Thyroid gland (tissue), 4 donors: ENCODE data around the gene PCBP1.

Source experiments
- POLR2A ChIP-seq, 2 donors: fragments of 450-650 bp; IDR thresholded peaks; one replicate each; pipeline ENCODE4 v1.6.1; 2017; ENCODE audit warnings: antibody characterized with exemption in 2 of 2, mild to moderate bottlenecking in 2 of 2, moderate library complexity in 1 of 2
- TF ChIP-seq, protein P1 (sequence below), 6 experiments: fragments of 200-600 bp in 3 of 6; fragments of 450-650 bp in 3 of 6; sonication (generic) in 3 of 6; IDR thresholded peaks; one replicate each; pipeline ENCODE4 v1.5.1; 2016 to 2019; ENCODE audit warnings: antibody characterized with exemption in 6 of 6, mild to moderate bottlenecking in 2 of 6, inconsistent platforms in 1 of 6, moderate library complexity in 1 of 6

- no peak for TF ChIP-seq POLR2A (IDR thresholded peaks at IDR 0.05)
- TF ChIP-seq, protein P1, sequence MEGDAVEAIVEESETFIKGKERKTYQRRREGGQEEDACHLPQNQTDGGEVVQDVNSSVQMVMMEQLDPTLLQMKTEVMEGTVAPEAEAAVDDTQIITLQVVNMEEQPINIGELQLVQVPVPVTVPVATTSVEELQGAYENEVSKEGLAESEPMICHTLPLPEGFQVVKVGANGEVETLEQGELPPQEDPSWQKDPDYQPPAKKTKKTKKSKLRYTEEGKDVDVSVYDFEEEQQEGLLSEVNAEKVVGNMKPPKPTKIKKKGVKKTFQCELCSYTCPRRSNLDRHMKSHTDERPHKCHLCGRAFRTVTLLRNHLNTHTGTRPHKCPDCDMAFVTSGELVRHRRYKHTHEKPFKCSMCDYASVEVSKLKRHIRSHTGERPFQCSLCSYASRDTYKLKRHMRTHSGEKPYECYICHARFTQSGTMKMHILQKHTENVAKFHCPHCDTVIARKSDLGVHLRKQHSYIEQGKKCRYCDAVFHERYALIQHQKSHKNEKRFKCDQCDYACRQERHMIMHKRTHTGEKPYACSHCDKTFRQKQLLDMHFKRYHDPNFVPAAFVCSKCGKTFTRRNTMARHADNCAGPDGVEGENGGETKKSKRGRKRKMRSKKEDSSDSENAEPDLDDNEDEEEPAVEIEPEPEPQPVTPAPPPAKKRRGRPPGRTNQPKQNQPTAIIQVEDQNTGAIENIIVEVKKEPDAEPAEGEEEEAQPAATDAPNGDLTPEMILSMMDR (IDR thresholded peaks at IDR 0.05), result no peak
Measured at GRCh38 chr2:70091816-70092215, 4.5 kb downstream of the PCBP1 start.
